ENCODE measurements around the gene CCHCR1. TPM values are rescaled to one million over a fixed set of nuclear protein-coding genes. Genes with fewer than 3 reads are reported as not detected.

The CCHCR1 gene
- total RNA-seq, 2 donors from 2014 or later = 15.6 to 28.7 TPM

- TF ChIP-seq POLR2A (IDR thresholded peaks at IDR 0.05) (no peak), CTCF (IDR thresholded peaks at IDR 0.05) (no peak)
- H3K4me3 ChIP-seq = no peak overlapping the region
- no peak for ATAC-seq
Measured at GRCh38 chr6:31129130-31129529, 28.5 kb downstream of the CCHCR1 start.

GRCh38 chr6:31128093-31128676 is 29.4 kb downstream of the CCHCR1 start:
- Histone ChIP-seq H3K36me3 (replicated peaks in 1 of 2; ENCODE audit: insufficient read depth in 1 of 2, low read depth in 2 of 2) (no peaks in the 10 kb centered on the region), H3K9me3 (no peaks in the 10 kb centered on the region), H3K4me1 (peaks cover 23% of the 10 kb centered on the region), H3K27ac (no peak overlapping the region), H3K4me3 (no peak overlapping the region), H3K27me3 (no peaks in the 10 kb centered on the region)
- DNase-seq (peak; percentile 71 to 87 (median 78)), ATAC-seq (peak; percentile 72)
- 6 to 13% methylated on average over 8 of the region's 8 CpGs for WGBS, 2 donors
- TF ChIP-seq CTCF (IDR thresholded peaks at IDR 0.05) = peak; percentile 61 to 89 (median 72)
- no peak for TF ChIP-seq POLR2A (IDR thresholded peaks at IDR 0.05)
- intact Hi-C loops (cut with DNase I) = no loop called here

More at GRCh38 chr6:31129130-31129529, 28.5 kb downstream of the CCHCR1 start:
- peaks cover 19% of the 10 kb centered on the region for H3K4me1 ChIP-seq
- H3K9me3 ChIP-seq = no peaks in the 10 kb centered on the region
- intact Hi-C loops (cut with DNase I) = no loop called here
- no peak for DNase-seq
- 29 to 32% methylated on average over 4 of the region's 4 CpGs for WGBS, 2 donors
- H3K36me3 ChIP-seq (replicated peaks in 1 of 2; ENCODE audit: insufficient read depth in 1 of 2, low read depth in 2 of 2) = no peaks in the 10 kb centered on the region
- H3K27ac ChIP-seq = no peak overlapping the region
- no peaks in the 10 kb centered on the region for H3K27me3 ChIP-seq

- no peak overlapping the region for H3K4me3 ChIP-seq
- no peak for DNase-seq
- ATAC-seq = peak; percentile 22
Measured at GRCh38 chr6:31126396-31127175, 31.0 kb downstream of the CCHCR1 start.

GRCh38 chr6:31125586-31126363 is 31.8 kb downstream of the CCHCR1 start:
- Histone ChIP-seq H3K27ac (peak overlapping the region in 1 of 4 donors; percentile 55), H3K9me3 (no peaks in the 10 kb centered on the region), H3K27me3 (no peaks in the 10 kb centered on the region), H3K4me3 (no peak overlapping the region), H3K4me1 (peaks cover 39% of the 10 kb centered on the region), H3K36me3 (replicated peaks in 1 of 2; ENCODE audit: insufficient read depth in 1 of 2, low read depth in 2 of 2) (no peaks in the 10 kb centered on the region)
- DNase-seq = no peak
- TF ChIP-seq POLR2A (IDR thresholded peaks at IDR 0.05) (no peak), CTCF (IDR thresholded peaks at IDR 0.05) (no peak)
- peak; percentile 8 for ATAC-seq
- intact Hi-C loops (cut with DNase I) = no loop called here
- WGBS, 2 donors = 59 to 62% methylated on average over 11 to 12 of the region's 12 CpGs

More at GRCh38 chr6:31126396-31127175, 31.0 kb downstream of the CCHCR1 start:
- Histone ChIP-seq H3K27me3 (no peaks in the 10 kb centered on the region), H3K9me3 (no peaks in the 10 kb centered on the region), H3K27ac (peak overlapping the region in 1 of 4 donors; percentile 55), H3K4me1 (peaks cover 39% of the 10 kb centered on the region), H3K36me3 (replicated peaks in 1 of 2; ENCODE audit: insufficient read depth in 1 of 2, low read depth in 2 of 2) (no peaks in the 10 kb centered on the region)
- intact Hi-C loops (cut with DNase I) = no loop called here
- TF ChIP-seq POLR2A (IDR thresholded peaks at IDR 0.05) = peak in 1 of 3 donors; percentile 18
- TF ChIP-seq CTCF (IDR thresholded peaks at IDR 0.05) = no peak
- 50 to 72% methylated on average over 13 to 16 of the region's 16 CpGs for WGBS, 2 donors

All from body of pancreas (tissue), 4 donors.